NCI-H2227 (cell line): ENCODE results near the gene CGNL1.

ENCODE experiments used
- DNase-seq: peaks from one replicate; lab custom pipeline; 2025; ENCODE audit not compliant: unreplicated experiment; lab: John Stamatoyannopoulos, UW

Gene CGNL1

DNA sequence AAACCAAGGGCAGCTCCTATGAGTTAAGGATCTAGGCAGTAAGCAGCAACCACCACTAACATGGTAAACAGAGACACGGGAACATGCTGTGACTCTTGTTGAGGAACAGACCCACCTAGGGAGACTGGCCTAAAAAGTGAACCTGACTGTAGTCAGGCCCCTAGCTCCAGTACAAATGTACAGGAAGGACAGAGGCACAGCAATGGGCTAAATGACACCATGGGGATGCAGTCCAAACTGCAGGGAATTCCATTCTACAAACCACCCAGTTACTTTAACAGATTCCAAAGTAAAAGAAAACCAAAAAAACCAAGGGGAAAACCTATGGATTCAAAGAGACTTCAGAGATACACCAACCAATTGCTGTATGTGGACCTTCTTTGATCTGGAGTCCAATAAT, 28.2 kb upstream of the CGNL1 start:
- DNase-seq, result no peak

DNA sequence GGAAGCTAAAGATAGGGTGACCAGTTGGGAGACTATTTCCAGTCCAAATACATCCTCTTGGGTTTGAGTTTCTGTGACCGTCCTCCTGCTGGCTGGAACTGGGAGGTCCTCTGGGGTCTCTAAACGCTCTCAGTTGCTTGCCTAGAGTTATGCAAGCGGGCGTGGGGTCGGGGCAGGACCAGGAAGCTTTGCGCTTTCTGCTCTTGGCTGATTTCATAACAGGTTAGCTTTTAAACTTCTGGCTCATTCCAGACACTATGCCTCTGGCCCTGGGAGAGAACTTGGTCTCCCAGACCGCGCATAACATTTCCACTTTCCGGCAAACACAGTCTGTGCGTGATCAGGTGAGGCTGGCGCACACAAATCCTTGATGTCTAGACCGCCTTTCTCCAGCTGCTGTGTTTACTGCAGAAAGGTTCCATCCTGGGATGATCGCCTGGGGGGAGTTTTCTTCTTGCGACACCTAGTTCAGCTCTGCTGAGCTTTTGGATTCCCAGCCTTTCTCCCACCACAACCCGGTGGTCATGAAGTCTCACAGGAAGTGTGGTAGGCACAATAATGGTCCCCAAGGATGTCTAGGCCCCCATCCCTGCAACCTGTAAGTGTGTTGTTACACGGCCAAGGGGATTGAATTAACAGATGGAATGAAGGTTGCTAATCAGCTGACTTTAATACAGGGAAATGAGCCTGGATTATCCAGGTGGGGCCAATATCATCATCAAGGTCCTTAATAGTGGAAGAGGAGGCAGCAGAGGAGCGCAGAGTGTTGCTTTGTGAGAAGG, 23.6 kb upstream of the CGNL1 start:
- DNase-seq, result no peak

DNA sequence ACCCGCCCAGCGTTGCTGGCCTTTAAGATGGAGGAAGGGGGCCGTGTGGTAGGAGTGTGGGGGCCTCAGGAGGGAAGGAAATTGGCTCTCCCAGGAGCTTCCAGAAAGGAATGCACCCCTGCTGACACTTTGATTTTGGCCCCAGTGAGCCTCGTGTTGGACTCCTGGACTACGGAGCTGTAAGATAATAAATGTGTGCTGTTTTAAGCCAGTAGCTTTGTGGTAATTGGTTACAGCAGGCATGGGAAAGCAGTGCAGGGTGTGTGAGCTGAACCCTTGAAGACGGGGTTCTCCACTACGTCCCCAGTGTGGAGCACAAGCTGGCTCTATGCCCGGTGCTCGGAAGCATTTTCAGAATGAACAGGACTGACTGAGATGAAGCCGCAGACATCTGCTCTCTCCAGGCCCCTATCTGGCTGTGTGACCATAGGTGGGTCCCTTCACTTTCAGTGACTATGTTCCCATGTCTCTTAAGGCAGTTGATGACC, 22.9 kb upstream of the CGNL1 start:
- DNase-seq, result no peak

DNA sequence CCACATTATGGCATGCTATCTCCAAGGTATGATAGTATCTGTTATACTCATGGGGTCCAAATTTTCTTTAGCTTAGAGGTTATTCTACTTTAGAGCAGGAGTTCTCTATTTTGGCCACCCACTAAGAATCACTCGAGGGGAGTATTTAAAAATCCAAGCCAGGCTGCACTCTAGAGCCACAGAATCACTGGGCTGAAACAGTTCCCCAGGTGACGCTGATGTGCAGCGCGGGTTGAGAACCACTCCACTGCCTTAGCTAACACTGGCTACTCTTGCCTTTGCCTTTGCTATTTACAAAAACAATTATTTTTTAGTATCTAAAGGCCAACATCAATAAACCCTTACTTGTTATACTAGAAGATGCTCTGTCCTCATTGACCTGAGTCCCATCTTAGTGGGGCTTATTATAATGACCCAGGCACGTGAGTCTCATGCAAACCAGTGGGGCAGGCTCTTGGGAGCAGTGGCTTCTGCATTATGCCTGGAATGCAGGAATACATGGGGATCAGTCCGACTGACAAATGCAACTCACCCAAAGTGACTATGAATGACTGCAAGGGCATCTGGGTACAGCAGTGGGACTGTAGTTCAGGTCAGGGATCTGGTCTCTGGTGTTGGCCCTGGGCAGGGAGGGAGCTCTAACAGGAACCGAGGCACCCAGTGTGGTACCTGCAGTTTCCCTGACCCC, 21.7 kb upstream of the CGNL1 start:
- no peak for DNase-seq

DNA sequence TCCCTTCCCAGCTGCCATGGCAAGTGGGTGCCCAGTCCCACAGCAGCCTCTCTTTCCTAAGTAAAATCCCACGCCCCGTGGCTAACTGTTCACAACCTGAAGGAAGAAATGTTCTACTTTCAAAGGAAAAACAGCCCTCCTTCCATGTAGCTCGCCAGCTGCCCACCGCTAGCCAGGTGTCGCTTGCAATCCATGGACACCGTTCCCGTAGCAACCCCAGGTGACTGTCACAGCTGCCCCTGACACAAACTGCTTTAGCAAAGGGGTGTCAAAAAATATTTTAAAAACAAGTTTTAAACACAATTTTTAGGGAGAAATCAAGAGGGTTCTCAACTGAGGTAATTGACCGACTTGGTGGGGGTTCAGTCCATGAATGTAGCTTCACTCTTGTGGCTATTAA, 21.0 kb upstream of the CGNL1 start:
- no peak for DNase-seq

DNA sequence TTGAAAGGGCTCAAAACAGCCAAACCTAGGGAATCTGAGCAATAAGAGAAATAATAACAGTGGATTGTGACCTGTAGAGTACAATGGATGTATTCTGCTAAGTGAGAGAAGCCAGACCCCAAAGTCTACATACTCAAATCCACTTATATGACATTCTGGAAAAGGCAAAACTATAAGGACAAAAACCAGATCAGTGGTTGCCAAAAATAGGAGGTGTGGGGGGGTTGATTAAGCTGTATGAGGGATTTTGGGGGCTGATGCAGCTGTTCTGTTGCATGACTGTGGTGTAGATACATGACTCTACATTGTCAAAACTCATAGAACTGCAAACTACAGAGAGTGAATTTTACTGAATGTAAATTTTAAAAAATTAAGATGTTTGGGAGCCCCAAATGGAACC, 20.1 kb upstream of the CGNL1 start:
- no peak for DNase-seq

DNA sequence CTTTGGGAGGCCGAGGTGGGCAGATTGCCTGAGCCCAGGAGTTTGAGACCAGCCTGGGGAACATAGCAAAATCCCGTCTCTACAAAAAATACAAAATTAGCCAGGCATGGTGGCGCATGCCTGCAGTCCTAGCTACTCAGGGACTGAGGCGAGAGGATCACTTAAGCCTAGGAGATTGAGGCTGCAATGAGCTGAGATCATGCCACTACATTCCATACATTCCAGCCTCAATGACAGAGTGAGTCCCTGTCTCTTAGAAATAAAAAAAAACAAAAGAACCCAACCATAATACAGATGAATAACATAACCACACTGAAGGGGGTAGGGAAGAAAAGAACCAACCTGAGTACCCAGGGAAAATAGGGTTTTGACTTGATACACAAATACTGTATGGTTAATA, 19.7 kb upstream of the CGNL1 start:
- no peak for DNase-seq

DNA sequence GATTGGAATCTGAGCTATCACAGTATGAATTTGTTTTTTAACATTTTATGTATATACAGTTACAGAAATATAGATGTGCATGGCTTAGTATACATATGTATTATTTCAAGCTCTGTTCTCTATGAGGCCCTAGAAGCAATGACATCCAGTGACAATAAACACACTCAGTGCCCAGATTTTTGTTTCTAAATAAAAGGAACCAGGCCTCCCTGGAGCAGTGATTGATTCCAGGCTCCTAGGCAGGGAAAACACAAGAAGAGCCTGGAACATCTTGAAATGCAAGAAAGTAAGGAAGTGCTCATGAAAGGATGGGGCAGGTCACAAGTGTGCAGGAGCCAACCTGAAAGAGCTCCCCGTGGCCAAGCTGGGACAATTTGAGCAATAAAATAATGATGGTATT, 18.5 kb upstream of the CGNL1 start:
- no peak for DNase-seq

DNA sequence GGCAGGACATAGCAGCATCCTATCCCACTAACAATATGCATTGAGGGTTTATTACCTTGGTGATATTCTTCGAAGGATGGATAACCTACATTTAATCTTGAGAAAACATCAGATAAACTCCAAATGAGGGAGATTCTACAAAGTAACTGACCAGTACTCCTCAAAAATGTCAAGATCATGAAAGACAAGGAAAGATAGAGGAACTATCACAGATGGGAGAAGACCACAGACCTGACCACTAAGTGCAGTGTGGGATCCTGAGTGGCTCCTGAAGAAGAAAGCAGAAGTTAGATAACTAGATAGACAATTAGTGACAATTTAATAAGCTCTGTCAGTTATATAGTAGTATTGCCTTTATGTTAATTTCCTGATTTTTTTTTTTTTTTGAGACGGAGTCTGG, 17.7 kb upstream of the CGNL1 start:
- DNase-seq, result no peak

DNA sequence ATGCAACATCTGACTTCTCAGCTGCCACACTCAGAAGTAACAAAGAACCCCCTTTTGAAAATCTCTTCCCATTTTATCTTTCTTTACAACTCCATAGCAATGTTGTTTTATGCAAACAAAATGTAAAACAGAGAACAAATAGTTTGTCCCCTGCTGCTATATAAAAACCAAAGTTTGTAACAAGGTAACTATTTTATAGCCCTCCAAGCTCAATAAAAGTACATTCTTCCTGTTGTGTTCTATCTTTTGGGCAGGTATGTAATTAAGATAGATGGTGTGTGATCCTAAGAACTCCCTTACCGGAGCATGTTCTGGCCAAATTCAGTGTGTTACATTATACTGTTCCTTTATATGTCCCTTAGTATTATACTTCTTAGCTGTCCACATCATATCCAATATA, 12.6 kb upstream of the CGNL1 start:
- no peak for DNase-seq

DNA sequence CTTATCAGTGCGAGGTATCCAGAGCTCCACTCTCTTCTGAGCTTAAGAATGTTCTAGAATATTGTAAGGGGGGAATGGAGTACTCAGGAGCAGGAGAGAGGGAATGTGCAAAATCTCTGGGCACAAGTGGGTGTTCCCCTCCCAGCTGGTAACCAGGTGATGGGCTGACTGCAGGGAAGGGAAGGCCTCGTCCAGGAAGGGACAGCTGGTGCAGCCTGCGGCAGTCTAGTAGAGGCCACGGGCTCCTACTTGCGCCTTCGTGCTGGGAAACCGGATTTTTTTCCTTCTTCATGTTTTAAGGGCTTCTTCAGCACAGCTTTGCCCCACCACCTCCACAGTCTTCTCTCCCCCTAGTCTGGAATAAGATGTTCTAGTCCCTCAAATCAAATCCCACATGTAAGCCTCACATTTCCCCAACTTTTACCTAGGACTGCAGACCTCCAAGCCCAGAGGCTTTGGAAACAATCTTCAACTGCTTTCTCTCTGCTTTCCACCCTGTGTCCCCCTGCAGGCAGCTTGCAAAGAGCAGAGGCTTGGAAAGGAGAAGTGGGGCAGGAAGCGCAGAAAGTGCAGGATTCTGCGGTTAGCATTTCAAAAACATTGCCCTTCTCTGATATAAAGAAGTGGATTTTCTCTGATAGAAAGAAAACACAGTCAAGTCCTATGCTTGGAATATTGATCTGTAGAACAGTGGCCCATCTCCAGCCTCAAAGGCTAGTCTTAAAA, 11.9 kb upstream of the CGNL1 start:
- no peak for DNase-seq

DNA sequence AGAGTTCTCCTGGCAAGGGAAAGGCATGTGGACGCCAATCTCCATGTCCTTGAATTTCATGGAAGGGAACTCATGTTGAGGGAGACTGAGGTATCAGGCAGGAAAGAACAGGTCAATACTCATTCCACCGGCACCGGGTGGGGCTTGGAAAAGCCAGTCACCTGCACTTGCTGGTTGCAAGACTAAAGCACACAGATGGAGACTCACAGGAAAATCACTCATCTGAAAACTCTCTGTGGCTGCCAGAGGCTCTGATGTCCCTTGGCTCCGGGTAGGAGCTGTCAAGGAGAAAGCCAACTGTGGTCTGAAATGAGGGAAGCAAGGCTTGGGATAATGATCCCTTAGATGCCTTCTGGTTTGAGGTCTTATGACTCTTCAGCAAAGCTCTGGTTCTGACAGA, 8.7 kb upstream of the CGNL1 start:
- DNase-seq, result no peak

DNA sequence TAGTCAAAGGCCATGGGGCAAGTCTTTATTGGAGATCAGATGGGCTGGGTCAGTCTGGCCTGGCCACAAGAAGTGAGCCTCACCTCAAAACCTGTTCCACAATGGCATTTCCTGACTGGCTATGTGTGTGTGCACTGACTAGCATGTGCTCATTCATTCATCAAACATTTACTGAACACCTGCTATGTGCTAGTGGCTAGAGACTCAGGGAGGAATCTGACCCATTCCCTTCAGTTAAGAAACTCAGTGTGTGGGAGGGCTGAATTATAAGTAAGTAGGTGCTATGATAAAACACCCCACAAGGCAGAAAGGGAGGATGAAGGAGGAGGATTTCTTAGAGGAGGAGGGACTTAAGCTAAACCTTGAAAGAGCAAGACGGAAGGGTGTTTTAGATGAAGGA, 5.4 kb upstream of the CGNL1 start:
- no peak for DNase-seq

DNA sequence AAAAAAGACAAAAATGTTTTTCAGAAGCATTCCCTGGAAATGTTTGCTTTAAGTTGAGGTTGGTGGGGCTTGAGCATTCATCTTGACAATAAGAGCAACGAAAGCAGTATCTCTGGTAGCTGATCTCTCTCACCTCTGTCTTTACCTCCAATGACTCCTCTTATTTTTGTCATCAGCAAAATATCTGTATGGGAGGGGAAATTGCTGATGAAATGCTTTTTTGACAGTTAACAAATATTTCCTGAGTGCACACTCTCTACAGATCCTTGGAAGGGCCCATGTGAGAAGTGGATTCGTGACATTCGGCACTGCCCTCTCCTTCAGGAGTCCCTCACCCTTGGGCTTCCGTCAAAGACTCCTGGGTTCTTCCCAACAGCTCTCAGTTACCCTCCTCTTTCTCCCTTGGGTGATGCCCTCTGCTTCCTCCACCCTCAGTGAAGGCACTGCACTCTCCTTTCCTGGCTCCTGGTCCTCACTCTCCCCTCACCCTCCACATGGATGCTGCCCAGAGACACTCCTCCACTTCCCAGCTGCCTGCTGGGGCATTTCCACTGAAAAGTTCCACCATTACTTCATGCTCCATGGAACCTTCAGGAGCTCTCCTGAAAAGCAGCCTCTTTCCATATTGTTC, 2.9 kb upstream of the CGNL1 start:
- no peak for DNase-seq

DNA sequence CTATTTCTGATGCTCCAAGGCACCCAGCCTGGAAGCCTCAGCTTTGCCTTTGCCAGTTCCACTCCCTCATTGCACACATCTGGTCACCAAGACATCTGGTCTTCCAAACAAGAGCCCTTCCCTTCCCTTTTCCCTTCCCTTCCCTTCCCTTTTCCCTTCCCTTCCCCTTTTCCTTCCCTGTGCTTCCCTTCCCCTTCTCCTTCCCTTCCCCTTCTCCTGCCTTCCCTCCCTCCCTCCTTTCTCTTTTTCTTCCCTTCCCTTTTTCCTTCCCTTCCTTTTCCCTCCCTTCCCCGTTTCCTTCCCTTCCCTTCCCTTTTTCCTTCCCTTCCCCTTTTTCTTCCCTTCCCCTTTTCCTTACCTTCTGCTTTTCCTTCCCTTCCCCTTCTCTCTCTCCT, 2.4 kb upstream of the CGNL1 start:
- no peak for DNase-seq

DNA sequence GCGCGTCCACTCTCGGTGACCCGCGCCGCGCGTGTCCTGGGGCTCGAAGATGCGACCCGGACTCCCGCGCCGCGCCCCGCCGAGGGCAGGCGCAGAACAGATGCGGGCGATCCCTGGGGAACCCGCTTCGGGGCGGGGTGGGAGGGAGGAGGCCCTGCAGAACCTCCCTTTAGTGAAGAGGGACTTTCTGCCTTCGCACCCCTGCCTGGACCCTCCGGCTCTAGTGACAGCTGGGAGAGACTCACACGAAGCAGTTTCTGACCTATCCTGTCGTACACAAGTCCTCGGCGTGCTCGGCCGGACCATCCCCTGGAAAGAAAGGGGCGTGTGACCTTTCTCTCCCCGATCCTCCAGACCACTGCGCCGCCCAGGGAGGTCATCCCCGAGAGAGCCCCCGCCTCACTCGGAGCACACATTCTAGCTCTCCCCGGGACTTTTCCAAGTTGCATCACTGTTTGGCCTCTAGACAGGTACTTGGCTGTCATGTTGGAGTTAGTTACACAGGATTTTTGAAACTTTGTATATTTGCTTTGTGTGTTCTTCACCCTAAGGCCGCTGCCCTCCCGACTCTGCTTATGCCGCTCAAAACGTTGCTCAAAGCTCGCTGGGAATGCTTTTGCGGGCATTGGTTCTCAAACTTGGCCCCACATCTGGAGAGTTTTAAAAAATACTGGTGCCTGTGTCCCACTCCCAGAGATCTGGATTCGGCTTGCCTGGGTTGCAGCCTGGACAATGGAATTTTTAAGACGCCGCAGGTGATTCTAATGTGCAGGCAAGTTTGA, 582 bp downstream of the CGNL1 start:
- DNase-seq, result no peak

DNA sequence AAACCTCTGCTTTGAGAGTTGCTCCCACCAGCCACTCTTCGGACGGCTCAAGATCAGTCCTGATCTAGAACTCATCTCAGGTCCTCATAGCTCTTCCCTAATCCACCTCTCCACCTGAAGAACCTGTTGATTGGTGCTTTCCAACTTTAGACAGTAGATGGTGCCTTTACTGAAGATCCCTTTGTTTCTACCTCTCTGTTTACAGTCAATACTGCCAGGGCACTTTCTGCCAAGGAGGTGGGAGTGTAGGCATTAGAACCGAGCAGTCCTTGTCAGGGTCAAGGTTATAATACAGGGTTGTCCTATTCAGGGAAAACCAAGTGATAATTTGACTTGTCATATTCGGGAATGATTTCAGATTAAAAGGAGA, 1.2 kb downstream of the CGNL1 start:
- DNase-seq, result no peak

DNA sequence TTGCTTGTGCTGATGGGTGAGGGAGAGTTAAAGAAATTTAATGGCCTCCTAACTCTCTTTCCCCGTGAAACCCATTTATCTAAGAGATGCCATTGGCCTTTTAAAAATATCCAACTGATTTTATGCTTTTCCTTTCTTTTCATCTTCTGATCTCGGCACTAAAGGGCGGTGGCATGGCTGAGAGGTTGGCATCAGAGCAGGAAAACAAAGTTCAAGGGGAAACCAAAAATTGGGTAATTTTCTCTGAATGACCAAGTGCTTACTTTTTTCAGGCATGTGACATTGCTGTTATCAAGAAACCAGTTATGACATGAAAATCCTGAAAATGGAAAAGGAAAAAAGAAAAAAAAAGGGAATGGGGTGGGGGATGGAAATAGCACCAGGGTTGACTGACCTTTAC, 3.2 kb downstream of the CGNL1 start:
- no peak for DNase-seq

DNA sequence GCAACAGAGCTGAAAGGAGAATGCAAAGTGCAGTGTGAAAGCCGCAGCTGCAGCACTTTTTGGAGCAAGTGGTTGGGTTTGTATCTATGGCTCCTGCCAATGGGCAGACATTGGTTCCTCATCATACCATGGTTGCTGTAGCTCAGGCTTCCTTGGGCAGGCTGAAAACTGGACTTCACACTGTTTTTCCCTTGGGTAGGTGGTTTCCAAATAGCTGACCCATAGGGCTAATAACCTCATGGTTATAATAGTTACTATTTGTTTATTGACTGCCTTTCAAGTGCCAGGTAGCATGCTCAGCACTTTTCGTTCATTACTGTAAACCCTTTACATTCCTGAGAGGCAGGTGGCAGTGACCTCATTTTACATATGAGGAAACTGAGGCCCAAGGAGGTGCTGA, 4.5 kb downstream of the CGNL1 start:
- DNase-seq, result no peak

DNA sequence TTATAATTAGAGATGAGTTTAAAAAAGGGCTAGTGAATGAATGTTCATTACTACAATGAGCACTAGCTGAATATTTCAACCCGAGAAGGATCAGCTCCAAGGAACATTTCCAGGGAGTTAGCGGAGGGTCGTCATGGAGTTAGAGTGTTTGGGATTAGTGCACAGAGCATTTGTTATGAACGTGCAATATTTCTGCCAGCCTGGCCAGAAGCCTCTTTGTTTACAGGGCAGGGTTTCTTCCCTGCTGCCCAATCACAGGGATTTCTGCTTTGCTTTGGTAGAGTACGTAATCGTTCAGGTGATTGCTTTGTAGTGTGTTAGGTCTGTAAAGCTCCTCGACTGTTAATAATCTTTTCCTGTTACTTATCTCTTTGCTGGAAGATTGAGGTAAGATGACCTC, 5.9 kb downstream of the CGNL1 start:
- no peak for DNase-seq

DNA sequence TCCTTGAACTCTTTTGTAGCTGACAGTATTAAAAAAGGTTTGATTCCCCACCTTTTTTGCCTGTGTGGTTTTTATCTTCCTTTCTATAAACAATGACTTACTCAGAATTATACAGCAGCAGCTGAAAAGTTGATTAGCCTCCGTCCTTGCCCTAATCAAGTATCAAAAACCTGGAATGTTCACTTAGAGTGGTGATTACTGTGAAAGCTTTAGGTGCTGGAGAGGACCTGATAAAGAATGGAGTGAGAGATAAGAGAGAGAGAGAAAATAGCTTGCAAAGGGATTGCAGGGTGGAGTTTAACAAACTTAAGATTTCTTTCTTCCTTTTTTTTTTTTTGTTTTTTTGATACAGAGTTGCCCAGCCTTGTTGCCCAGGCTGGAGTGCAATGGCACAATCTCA, 6.7 kb downstream of the CGNL1 start:
- DNase-seq, result no peak
